Upper lobe of left lung (tissue), 4 donors: Measurements from ENCODE around the gene TRIM65.

ENCODE experiments used
- EP300 ChIP-seq, 4 donors: sonication (generic); formaldehyde crosslinking; IDR thresholded peaks; one replicate each; pipeline ENCODE4 v1.5.1; 2017; ENCODE audit warnings: antibody characterized with exemption in 4 of 4, control low read depth in 2 of 4
- POLR2A ChIP-seq, 4 donors: fragments of 450-650 bp; IDR thresholded peaks; one replicate each; pipeline ENCODE4 v1.5.1; 2016 to 2017; ENCODE audit warnings: antibody characterized with exemption in 4 of 4, mild to moderate bottlenecking in 2 of 4
- POLR2AphosphoS5 ChIP-seq, 2 donors: sonication (generic); formaldehyde crosslinking; IDR thresholded peaks; one replicate each; pipeline ENCODE4 v1.5.1; 2017; ENCODE audit warnings: antibody characterized with exemption in 2 of 2
- TF ChIP-seq, protein P1 (sequence below), 6 experiments: fragments of 450-650 bp in 4 of 6; fragments of 200-600 bp in 2 of 6; sonication (generic) in 2 of 6; IDR thresholded peaks; one replicate each; pipeline ENCODE4 v1.5.1; 2016 to 2019; ENCODE audit warnings: antibody characterized with exemption in 6 of 6

GRCh38 chr17:75875940-75876189 lies 20.9 kb downstream of the TRIM65 start:
- TF ChIP-seq, protein P1, sequence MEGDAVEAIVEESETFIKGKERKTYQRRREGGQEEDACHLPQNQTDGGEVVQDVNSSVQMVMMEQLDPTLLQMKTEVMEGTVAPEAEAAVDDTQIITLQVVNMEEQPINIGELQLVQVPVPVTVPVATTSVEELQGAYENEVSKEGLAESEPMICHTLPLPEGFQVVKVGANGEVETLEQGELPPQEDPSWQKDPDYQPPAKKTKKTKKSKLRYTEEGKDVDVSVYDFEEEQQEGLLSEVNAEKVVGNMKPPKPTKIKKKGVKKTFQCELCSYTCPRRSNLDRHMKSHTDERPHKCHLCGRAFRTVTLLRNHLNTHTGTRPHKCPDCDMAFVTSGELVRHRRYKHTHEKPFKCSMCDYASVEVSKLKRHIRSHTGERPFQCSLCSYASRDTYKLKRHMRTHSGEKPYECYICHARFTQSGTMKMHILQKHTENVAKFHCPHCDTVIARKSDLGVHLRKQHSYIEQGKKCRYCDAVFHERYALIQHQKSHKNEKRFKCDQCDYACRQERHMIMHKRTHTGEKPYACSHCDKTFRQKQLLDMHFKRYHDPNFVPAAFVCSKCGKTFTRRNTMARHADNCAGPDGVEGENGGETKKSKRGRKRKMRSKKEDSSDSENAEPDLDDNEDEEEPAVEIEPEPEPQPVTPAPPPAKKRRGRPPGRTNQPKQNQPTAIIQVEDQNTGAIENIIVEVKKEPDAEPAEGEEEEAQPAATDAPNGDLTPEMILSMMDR (IDR thresholded peaks at IDR 0.05): no peak
- TF ChIP-seq POLR2A (IDR thresholded peaks at IDR 0.05) (no peak), POLR2AphosphoS5 (IDR thresholded peaks at IDR 0.05) (no peak), EP300 (IDR thresholded peaks at IDR 0.05) (no peak)
